Tibial nerve (tissue), 4 donors: Measurements from ENCODE around the gene MMP25. TPM values are rescaled to one million over a fixed set of nuclear protein-coding genes. Genes with fewer than 3 reads are reported as not detected.
"Not testable (repeated sequence)": the region's sequence is repeated elsewhere in the genome, so short reads cannot be mapped to it uniquely, and the experiment has no call there.

Experiments
- DNase-seq, 2 donors: peaks; one replicate each; pipeline ENCODE4 v3.0.0-alpha.2; 2019; ENCODE audit warnings: low spot score in 2 of 2
- H3K27ac ChIP-seq, 4 donors: fragments of 200-600 bp; sonication (generic) in 3 of 4; one replicate each; pipeline ENCODE4 v1.5.1; 2017 to 2019; ENCODE audit warnings: mild to moderate bottlenecking in 1 of 4
- H3K27me3 ChIP-seq, 2 donors: fragments of 200-600 bp; sonication (generic) in 1 of 2; one replicate each; pipeline versions ENCODE4 v1.5.1 to v1.6.0; 2017 to 2019
- H3K36me3 ChIP-seq, 3 donors: fragments of 200-600 bp; sonication (generic); one replicate each; pipeline ENCODE4 v1.5.1; 2018 to 2019
- H3K4me1 ChIP-seq, 4 donors: fragments of 200-600 bp; sonication (generic) in 3 of 4; one replicate each; pipeline ENCODE4 v1.5.1; 2017 to 2019
- H3K4me3 ChIP-seq, 4 donors: fragments of 200-600 bp; sonication (generic) in 3 of 4; one replicate each; pipeline ENCODE4 v1.5.1; 2017 to 2019; ENCODE audit warnings: mild to moderate bottlenecking in 1 of 4, moderate library complexity in 1 of 4
- H3K9me3 ChIP-seq, 4 donors: fragments of 200-600 bp; sonication (generic) in 3 of 4; one replicate each; pipeline ENCODE4 v1.5.1; 2017 to 2019
- CTCF ChIP-seq, 5 experiments: fragments of 200-600 bp in 3 of 5; fragments of 450-650 bp in 2 of 5; sonication (generic) in 3 of 5; IDR thresholded peaks; one replicate each; pipeline ENCODE4 v1.5.1; 2016 to 2019; ENCODE audit warnings: antibody characterized with exemption in 5 of 5, mild to moderate bottlenecking in 3 of 5, moderate library complexity in 2 of 5
- EP300 ChIP-seq, 2 donors: sonication (generic); formaldehyde crosslinking; IDR thresholded peaks; one replicate each; pipeline ENCODE4 v1.6.1; 2017; ENCODE audit warnings: antibody characterized with exemption in 2 of 2, mild to moderate bottlenecking in 1 of 2
- POLR2A ChIP-seq, 2 donors: fragments of 450-650 bp; IDR thresholded peaks; one replicate each; pipeline ENCODE4 v1.6.1; 2017; ENCODE audit warnings: antibody characterized with exemption in 2 of 2, mild to moderate bottlenecking in 2 of 2, moderate library complexity in 2 of 2
- WGBS, 2 donors: methylation state at CpG; one replicate each; pipeline ENCODE4 v1.1.5; 2018; 5-methylcytosine and 5-hydroxymethylcytosine counted together
- total RNA-seq, 4 donors: library from RNA; depleted of rRNA; stranded (reverse); fragments of >200 nt; gene quantifications; one replicate each; pipeline ENCODE4 v1.1.0, GENCODE V29; 2016

MMP25 gene
- total RNA-seq, 4 donors from 2014 or later: under 0.01 to 0.42 TPM; not detected in 2

- no peak overlapping the region for H3K4me3 ChIP-seq
- peaks cover 0 to 10% of the 10 kb centered on the region in 2 donors for H3K27me3 ChIP-seq
- 80 to 82% methylated on average over 7 to 9 of the region's 9 CpGs for WGBS, 2 donors
- H3K9me3 ChIP-seq: no peaks in the 10 kb centered on the region
- H3K36me3 ChIP-seq: no peaks in the 10 kb centered on the region
- TF ChIP-seq CTCF (IDR thresholded peaks at IDR 0.05) (no peak), EP300 (IDR thresholded peaks at IDR 0.05) (no peak), POLR2A (IDR thresholded peaks at IDR 0.05) (no peak)
- no peak overlapping the region for H3K27ac ChIP-seq
- no peaks in the 10 kb centered on the region for H3K4me1 ChIP-seq
- no peak for DNase-seq
Observed at GRCh38 chr16:3070608-3071111, 24.3 kb downstream of the MMP25 start.

- Histone ChIP-seq H3K27ac (no peak overlapping the region), H3K4me3 (no peak overlapping the region), H3K36me3 (no peaks in the 10 kb centered on the region), H3K27me3 (peaks cover 0 to 17% of the 10 kb centered on the region in 2 donors), H3K9me3 (no peaks in the 10 kb centered on the region), H3K4me1 (no peaks in the 10 kb centered on the region)
- no peak for TF ChIP-seq CTCF (IDR thresholded peaks at IDR 0.05)
- no peak for TF ChIP-seq POLR2A (IDR thresholded peaks at IDR 0.05)
- TF ChIP-seq EP300 (IDR thresholded peaks at IDR 0.05): no peak
- DNase-seq: no peak
- WGBS, 2 donors: 85 to 89% methylated on average over 7 of the region's 7 CpGs
Observed at GRCh38 chr16:3071655-3072054, 25.3 kb downstream of the MMP25 start.

- H3K4me3 ChIP-seq, H3K9me3 ChIP-seq, H3K27ac ChIP-seq, DNase-seq, H3K4me1 ChIP-seq, H3K36me3 ChIP-seq: not testable (repeated sequence)
- H3K27me3 ChIP-seq: peaks cover 0 to 18% of the 10 kb centered on the region in 2 donors
- 83 to 91% methylated on average over 1 of the region's 4 CpGs for WGBS, 2 donors
Observed at GRCh38 chr16:3072148-3072547, 25.8 kb downstream of the MMP25 start.

GRCh38 chr16:3072576-3073263, 26.4 kb downstream of the MMP25 start:
- H3K36me3 ChIP-seq, DNase-seq, H3K27ac ChIP-seq, H3K4me1 ChIP-seq, H3K4me3 ChIP-seq, H3K9me3 ChIP-seq: not testable (repeated sequence)
- peaks cover 0 to 18% of the 10 kb centered on the region in 2 donors for H3K27me3 ChIP-seq
- WGBS, 2 donors: 64 to 83% methylated on average over 8 to 10 of the region's 18 CpGs

GRCh38 chr16:3073448-3073847, 27.1 kb downstream of the MMP25 start:
- 83 to 87% methylated on average over 7 of the region's 7 CpGs for WGBS, 2 donors
- no peak for TF ChIP-seq CTCF (IDR thresholded peaks at IDR 0.05)
- TF ChIP-seq POLR2A (IDR thresholded peaks at IDR 0.05): no peak
- TF ChIP-seq EP300 (IDR thresholded peaks at IDR 0.05): no peak

GRCh38 chr16:3074860-3075522, 28.6 kb downstream of the MMP25 start:
- H3K9me3 ChIP-seq: no peaks in the 10 kb centered on the region
- 63 to 70% methylated on average over 9 of the region's 9 CpGs for WGBS, 2 donors
- peak overlapping the region in 1 of 4 donors; percentile 64 for H3K27ac ChIP-seq
- peak overlapping the region in 1 of 4 donors; percentile 0 for H3K4me3 ChIP-seq
- peaks cover 0 to 19% of the 10 kb centered on the region in 2 donors for H3K27me3 ChIP-seq
- H3K4me1 ChIP-seq: no peaks in the 10 kb centered on the region
- no peak for DNase-seq
- TF ChIP-seq EP300 (IDR thresholded peaks at IDR 0.05): no peak
- no peak for TF ChIP-seq CTCF (IDR thresholded peaks at IDR 0.05)
- TF ChIP-seq POLR2A (IDR thresholded peaks at IDR 0.05): no peak
- no peaks in the 10 kb centered on the region for H3K36me3 ChIP-seq

More at GRCh38 chr16:3073448-3073847, 27.1 kb downstream of the MMP25 start:
- DNase-seq: no peak
- Histone ChIP-seq H3K9me3 (no peaks in the 10 kb centered on the region), H3K27me3 (peaks cover 0 to 18% of the 10 kb centered on the region in 2 donors), H3K36me3 (no peaks in the 10 kb centered on the region), H3K4me3 (no peak overlapping the region), H3K4me1 (no peaks in the 10 kb centered on the region), H3K27ac (no peak overlapping the region)
